Measurements from ENCODE around the gene TENT5C.

The TENT5C gene

GRCh38 chr1:117572546-117572945 is 33.3 kb upstream of the TENT5C start:
- no peak overlapping the region for H3K4me3 ChIP-seq (ENCODE audit: insufficient read depth in 1 of 2, low read depth in 1 of 2, low read length in 2 of 2)
- H2BK15ac ChIP-seq (ENCODE audit: low read depth, poor library complexity, severe bottlenecking) = no peak overlapping the region
- peaks cover 5% of the 10 kb centered on the region for H3K4me1 ChIP-seq (ENCODE audit: control insufficient read depth, insufficient read depth, low read depth, low read length)
- H3K9me3 ChIP-seq (ENCODE audit: control insufficient read depth, low read length) = no peaks in the 10 kb centered on the region
- H4K8ac ChIP-seq (ENCODE audit: low read length) = no peak overlapping the region
- H3K27me3 ChIP-seq (ENCODE audit: control insufficient read depth in 1 of 2, insufficient read depth in 1 of 2, low read length in 2 of 2) = peaks cover 5 to 9% of the 10 kb centered on the region in 2 experiments
- no peaks in the 10 kb centered on the region for H3K79me1 ChIP-seq (replicated peaks; ENCODE audit: low read length, poor library complexity, severe bottlenecking)
- H2BK12ac ChIP-seq (ENCODE audit: low read length in 2 of 2) = no peak overlapping the region
- H3K4ac ChIP-seq (ENCODE audit: low read depth in 1 of 2, low read length in 2 of 2) = no peak overlapping the region
- H4K91ac ChIP-seq (ENCODE audit: low read length) = no peak overlapping the region
- H2AFZ ChIP-seq (ENCODE audit: low read depth, low read length) = no peak overlapping the region
- no peak overlapping the region for H2BK5ac ChIP-seq (ENCODE audit: low read depth, low read length, poor library complexity, severe bottlenecking)
- no peak overlapping the region for H3K23ac ChIP-seq (ENCODE audit: low read length in 2 of 2)
- H3K27ac ChIP-seq (ENCODE audit: low read length, poor library complexity, severe bottlenecking) = no peak overlapping the region
- no peak overlapping the region for H3K4me2 ChIP-seq (ENCODE audit: low read length, poor library complexity, severe bottlenecking)
- no peak overlapping the region for H3K9ac ChIP-seq (ENCODE audit: low read length)
- WGBS = 87% methylated on average over 3 of the region's 4 CpGs
- no peak for DNase-seq
- no peak overlapping the region for H2BK120ac ChIP-seq (ENCODE audit: low read depth, low read length)
- H2AK5ac ChIP-seq (ENCODE audit: low read length, severe bottlenecking) = no peak overlapping the region
- no peaks in the 10 kb centered on the region for H3K36me3 ChIP-seq (ENCODE audit: control insufficient read depth in 1 of 2, insufficient read depth in 2 of 2, low read depth in 1 of 2, low read length in 2 of 2)
- no peak overlapping the region for H3K14ac ChIP-seq (ENCODE audit: low read length in 2 of 2)
- no peak overlapping the region for H3K18ac ChIP-seq (ENCODE audit: low read depth in 1 of 2, low read length in 2 of 2)

DNA sequence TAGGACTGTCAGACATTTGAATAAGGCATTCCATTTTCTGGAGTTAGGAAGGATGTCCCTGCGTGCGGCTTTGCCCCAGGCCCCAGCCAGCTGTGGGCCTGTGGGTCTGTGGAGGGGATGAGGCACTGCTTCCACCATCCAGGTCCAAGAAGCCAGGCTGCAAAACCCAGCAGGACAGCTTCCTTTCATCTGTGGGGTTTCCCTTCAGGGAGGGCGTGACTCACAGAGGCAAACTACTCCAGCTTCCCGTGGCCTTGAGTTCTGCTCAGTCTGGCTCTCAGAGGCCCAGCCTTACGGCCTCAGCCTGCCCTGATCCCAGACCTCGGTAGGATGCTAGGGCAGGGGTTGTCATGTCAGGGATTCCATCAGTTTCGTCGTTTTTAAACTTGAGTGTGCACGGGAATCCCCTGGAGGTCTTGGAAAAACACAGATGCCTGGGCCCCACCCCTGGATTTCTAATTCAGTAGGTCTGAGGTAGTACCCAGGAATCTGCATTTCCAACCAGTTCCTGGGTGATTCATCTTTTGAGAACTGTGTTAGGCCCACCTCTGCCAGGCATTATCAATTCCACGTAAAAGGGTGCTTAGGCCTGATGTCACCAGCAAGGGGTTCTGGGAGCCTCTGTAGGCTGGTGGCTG is 32.3 kb upstream of the TENT5C start:
- Histone ChIP-seq H3K36me3 (ENCODE audit: control insufficient read depth in 1 of 2, insufficient read depth in 2 of 2, low read depth in 1 of 2, low read length in 2 of 2) (no peaks in the 10 kb centered on the region), H2AFZ (ENCODE audit: low read depth, low read length) (no peak overlapping the region), H4K8ac (ENCODE audit: low read length) (no peak overlapping the region), H3K9me3 (ENCODE audit: control insufficient read depth, low read length) (no peaks in the 10 kb centered on the region), H3K4me1 (ENCODE audit: control insufficient read depth, insufficient read depth, low read depth, low read length) (peaks cover 5% of the 10 kb centered on the region), H2BK12ac (ENCODE audit: low read length in 2 of 2) (no peak overlapping the region), H2BK15ac (ENCODE audit: low read depth, poor library complexity, severe bottlenecking) (no peak overlapping the region), H3K4me3 (ENCODE audit: insufficient read depth in 1 of 2, low read depth in 1 of 2, low read length in 2 of 2) (no peak overlapping the region), H4K91ac (ENCODE audit: low read length) (no peak overlapping the region), H2AK5ac (ENCODE audit: low read length, severe bottlenecking) (no peak overlapping the region), H3K23ac (ENCODE audit: low read length in 2 of 2) (peak overlapping the region in 1 of 2 experiments; percentile 37), H3K27ac (ENCODE audit: low read length, poor library complexity, severe bottlenecking) (no peak overlapping the region), H3K14ac (ENCODE audit: low read length in 2 of 2) (no peak overlapping the region), H3K79me1 (replicated peaks; ENCODE audit: low read length, poor library complexity, severe bottlenecking) (no peaks in the 10 kb centered on the region), H2BK120ac (ENCODE audit: low read depth, low read length) (no peak overlapping the region), H3K27me3 (ENCODE audit: control insufficient read depth in 1 of 2, insufficient read depth in 1 of 2, low read length in 2 of 2) (peaks cover 4 to 5% of the 10 kb centered on the region in 2 experiments), H3K9ac (ENCODE audit: low read length) (no peak overlapping the region), H2BK5ac (ENCODE audit: low read depth, low read length, poor library complexity, severe bottlenecking) (no peak overlapping the region), H3K4ac (ENCODE audit: low read depth in 1 of 2, low read length in 2 of 2) (no peak overlapping the region), H3K18ac (ENCODE audit: low read depth in 1 of 2, low read length in 2 of 2) (no peak overlapping the region), H3K4me2 (ENCODE audit: low read length, poor library complexity, severe bottlenecking) (no peak overlapping the region)
- DNase-seq = peak; percentile 12
- 81% methylated on average over 10 of the region's 10 CpGs for WGBS

- Histone ChIP-seq H3K9me3 (ENCODE audit: control insufficient read depth, low read length) (no peaks in the 10 kb centered on the region), H4K8ac (ENCODE audit: low read length) (no peak overlapping the region), H3K79me1 (replicated peaks; ENCODE audit: low read length, poor library complexity, severe bottlenecking) (no peaks in the 10 kb centered on the region), H2BK15ac (ENCODE audit: low read depth, poor library complexity, severe bottlenecking) (no peak overlapping the region), H3K27ac (ENCODE audit: low read length, poor library complexity, severe bottlenecking) (no peak overlapping the region), H2BK120ac (ENCODE audit: low read depth, low read length) (no peak overlapping the region), H3K4me2 (ENCODE audit: low read length, poor library complexity, severe bottlenecking) (no peak overlapping the region), H2AFZ (ENCODE audit: low read depth, low read length) (no peak overlapping the region), H2BK12ac (ENCODE audit: low read length in 2 of 2) (no peak overlapping the region), H3K36me3 (ENCODE audit: control insufficient read depth in 1 of 2, insufficient read depth in 2 of 2, low read depth in 1 of 2, low read length in 2 of 2) (no peaks in the 10 kb centered on the region), H3K18ac (ENCODE audit: low read depth in 1 of 2, low read length in 2 of 2) (no peak overlapping the region), H3K4me3 (ENCODE audit: insufficient read depth in 1 of 2, low read depth in 1 of 2, low read length in 2 of 2) (no peak overlapping the region), H2AK5ac (ENCODE audit: low read length, severe bottlenecking) (no peak overlapping the region), H3K4me1 (ENCODE audit: control insufficient read depth, insufficient read depth, low read depth, low read length) (peaks cover 5% of the 10 kb centered on the region), H3K27me3 (ENCODE audit: control insufficient read depth in 1 of 2, insufficient read depth in 1 of 2, low read length in 2 of 2) (peaks cover 5% of the 10 kb centered on the region in 2 experiments), H3K9ac (ENCODE audit: low read length) (no peak overlapping the region), H4K91ac (ENCODE audit: low read length) (no peak overlapping the region), H2BK5ac (ENCODE audit: low read depth, low read length, poor library complexity, severe bottlenecking) (no peak overlapping the region), H3K4ac (ENCODE audit: low read depth in 1 of 2, low read length in 2 of 2) (no peak overlapping the region), H3K23ac (ENCODE audit: low read length in 2 of 2) (no peak overlapping the region), H3K14ac (ENCODE audit: low read length in 2 of 2) (no peak overlapping the region)
- WGBS = 83% methylated on average over 5 of the region's 5 CpGs
- no peak for DNase-seq
These were observed 31.6 kb upstream of the TENT5C start for GRCh38 chr1:117574161-117574835.

- no peak overlapping the region for H3K18ac ChIP-seq (ENCODE audit: low read depth in 1 of 2, low read length in 2 of 2)
- H2BK15ac ChIP-seq (ENCODE audit: low read depth, poor library complexity, severe bottlenecking) = no peak overlapping the region
- no peak overlapping the region for H3K4ac ChIP-seq (ENCODE audit: low read depth in 1 of 2, low read length in 2 of 2)
- no peak overlapping the region for H2BK5ac ChIP-seq (ENCODE audit: low read depth, low read length, poor library complexity, severe bottlenecking)
- no peak overlapping the region for H4K8ac ChIP-seq (ENCODE audit: low read length)
- peaks cover 4 to 16% of the 10 kb centered on the region in 2 experiments for H3K27me3 ChIP-seq (ENCODE audit: control insufficient read depth in 1 of 2, insufficient read depth in 1 of 2, low read length in 2 of 2)
- H3K27ac ChIP-seq (ENCODE audit: low read length, poor library complexity, severe bottlenecking) = no peak overlapping the region
- H4K91ac ChIP-seq (ENCODE audit: low read length) = no peak overlapping the region
- no peak overlapping the region for H2AFZ ChIP-seq (ENCODE audit: low read depth, low read length)
- no peaks in the 10 kb centered on the region for H3K9me3 ChIP-seq (ENCODE audit: control insufficient read depth, low read length)
- H2BK12ac ChIP-seq (ENCODE audit: low read length in 2 of 2) = no peak overlapping the region
- H3K9ac ChIP-seq (ENCODE audit: low read length) = no peak overlapping the region
- no peak overlapping the region for H2BK120ac ChIP-seq (ENCODE audit: low read depth, low read length)
- H3K4me2 ChIP-seq (ENCODE audit: low read length, poor library complexity, severe bottlenecking) = no peak overlapping the region
- H3K23ac ChIP-seq (ENCODE audit: low read length in 2 of 2) = no peak overlapping the region
- WGBS = 71% methylated on average over 7 of the region's 8 CpGs
- H3K4me1 ChIP-seq (ENCODE audit: control insufficient read depth, insufficient read depth, low read depth, low read length) = peaks cover 5% of the 10 kb centered on the region
- H3K79me1 ChIP-seq (replicated peaks; ENCODE audit: low read length, poor library complexity, severe bottlenecking) = no peaks in the 10 kb centered on the region
- H3K4me3 ChIP-seq (ENCODE audit: insufficient read depth in 1 of 2, low read depth in 1 of 2, low read length in 2 of 2) = no peak overlapping the region
- no peak overlapping the region for H3K14ac ChIP-seq (ENCODE audit: low read length in 2 of 2)
- DNase-seq = no peak
- H3K36me3 ChIP-seq (ENCODE audit: control insufficient read depth in 1 of 2, insufficient read depth in 2 of 2, low read depth in 1 of 2, low read length in 2 of 2) = no peaks in the 10 kb centered on the region
- no peak overlapping the region for H2AK5ac ChIP-seq (ENCODE audit: low read length, severe bottlenecking)
These were observed 30.1 kb upstream of the TENT5C start for GRCh38 chr1:117575586-117576225.

All from mesenchymal stem cell (in vitro differentiated cells and primary cell).